GM21529 (cell line): Measurements from ENCODE around the gene EMILIN2.
"Not testable (repeated sequence)": the region's sequence is repeated elsewhere in the genome, so short reads cannot be mapped to it uniquely, and the experiment has no call there.

Experiments
- ATAC-seq: cut with Tn5 transposase; IDR thresholded peaks from one replicate; pipeline ENCODE4 v1.9.1; 2021; ENCODE audit not compliant: unreplicated experiment

EMILIN2 gene

GRCh38 chr18:2843146-2843545, 3.7 kb upstream of the EMILIN2 start:
- no peak for ATAC-seq

GRCh38 chr18:2845172-2845571, 1.6 kb upstream of the EMILIN2 start:
- no peak for ATAC-seq

- ATAC-seq = no peak
Observed at GRCh38 chr18:2847317-2848246, 776 bp downstream of the EMILIN2 start.

- no peak for ATAC-seq
Observed at GRCh38 chr18:2848247-2849246, 1.7 kb downstream of the EMILIN2 start.

GRCh38 chr18:2850816-2851215, 4.0 kb downstream of the EMILIN2 start:
- ATAC-seq = no peak

- ATAC-seq = no peak
Observed at GRCh38 chr18:2851771-2852170, 5.0 kb downstream of the EMILIN2 start.

- ATAC-seq = not testable (repeated sequence)
Observed at GRCh38 chr18:2852460-2852859, 5.7 kb downstream of the EMILIN2 start.

- ATAC-seq = no peak
Observed at GRCh38 chr18:2853173-2853925, 6.5 kb downstream of the EMILIN2 start.

GRCh38 chr18:2853926-2854664, 7.3 kb downstream of the EMILIN2 start:
- no peak for ATAC-seq

- ATAC-seq = no peak
Observed at GRCh38 chr18:2854875-2855274, 8.1 kb downstream of the EMILIN2 start.

GRCh38 chr18:2855560-2856350, 8.9 kb downstream of the EMILIN2 start:
- no peak for ATAC-seq

GRCh38 chr18:2856547-2857170, 9.9 kb downstream of the EMILIN2 start:
- ATAC-seq = no peak

- no peak for ATAC-seq
Observed at GRCh38 chr18:2857491-2858131, 10.8 kb downstream of the EMILIN2 start.

GRCh38 chr18:2860397-2860796, 13.6 kb downstream of the EMILIN2 start:
- ATAC-seq = not testable (repeated sequence)

GRCh38 chr18:2863997-2864396, 17.2 kb downstream of the EMILIN2 start:
- ATAC-seq = not testable (repeated sequence)

- ATAC-seq = not testable (repeated sequence)
Observed at GRCh38 chr18:2866465-2866864, 19.7 kb downstream of the EMILIN2 start.

GRCh38 chr18:2869207-2869606, 22.4 kb downstream of the EMILIN2 start:
- ATAC-seq = no peak

- ATAC-seq = no peak
Observed at GRCh38 chr18:2871111-2871720, 24.4 kb downstream of the EMILIN2 start.
